RCC 7860 (cell line): ENCODE data around the gene MAP7D2.

ENCODE experiments used
- DNase-seq: peaks from one replicate; pipeline ENCODE4 v3.0.0-alpha.2; 2015; ENCODE audit warnings: low spot score
- FAIRE-seq: peaks from 2 replicates; lab custom pipeline; 2012; peaks lifted over from hg19 to GRCh38; lab: Jason Lieb, UNC

MAP7D2 gene

DNA sequence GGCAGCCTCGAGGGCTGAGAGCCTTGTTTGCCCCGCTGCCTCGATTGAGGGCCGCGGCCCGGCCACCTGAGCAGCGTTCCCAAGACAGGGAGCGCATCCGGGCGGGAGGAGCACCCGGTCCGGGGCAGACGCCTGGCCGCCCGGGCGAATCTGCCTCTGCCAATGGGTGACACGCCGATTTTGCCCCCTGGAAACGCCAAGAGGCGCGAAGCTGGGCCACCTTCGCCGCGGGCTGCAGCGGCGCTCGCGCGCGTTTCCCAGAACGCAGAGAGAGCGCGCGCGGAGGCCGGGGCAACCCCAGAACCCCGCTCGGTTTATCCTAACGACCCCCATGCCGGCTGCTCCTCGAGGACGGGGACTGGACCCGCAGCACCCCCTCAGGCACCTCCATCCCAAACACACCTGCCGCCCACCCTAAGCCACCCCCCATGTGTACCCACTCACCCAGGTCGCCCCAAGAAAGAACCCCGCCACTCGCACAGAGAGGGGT is 575 bp downstream of the MAP7D2 start:
- no peak for DNase-seq
- FAIRE-seq = no peak

DNA sequence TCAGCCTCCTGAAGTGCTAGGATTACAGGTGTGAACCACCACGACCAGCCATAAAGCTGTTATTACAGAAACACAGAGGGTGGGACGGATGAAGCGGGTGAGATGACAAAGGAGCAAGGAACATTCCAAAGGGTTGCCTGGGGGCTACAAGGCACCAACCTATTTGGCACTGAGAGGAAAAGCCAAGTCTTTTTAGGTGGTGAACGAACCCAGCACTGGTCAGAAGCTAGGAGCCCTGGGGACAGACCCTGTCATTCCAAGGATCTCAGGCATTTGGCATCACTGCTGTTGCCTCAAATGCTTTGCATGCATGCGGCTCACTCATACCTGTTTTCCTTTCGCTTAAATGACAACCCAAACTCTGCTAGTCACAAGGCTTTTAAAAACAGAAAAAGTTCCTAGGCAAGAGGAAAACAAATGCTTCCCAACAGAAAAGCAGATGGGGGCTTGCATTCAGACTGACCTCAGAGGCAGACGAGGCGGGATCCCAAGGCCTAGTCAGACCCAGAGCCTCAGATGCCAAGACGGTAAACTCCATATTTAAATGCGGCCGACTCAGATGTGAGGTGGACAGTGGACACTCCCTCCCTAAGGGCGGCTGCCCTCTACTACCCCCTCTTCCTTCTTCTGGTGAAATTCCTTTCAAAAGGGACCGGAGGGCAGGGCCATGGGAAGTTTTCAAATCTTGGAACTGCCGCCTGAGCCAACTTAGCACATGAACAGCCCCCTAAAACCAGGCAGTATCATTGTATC is 4.5 kb downstream of the MAP7D2 start:
- DNase-seq (no peak), FAIRE-seq (no peak)

DNA sequence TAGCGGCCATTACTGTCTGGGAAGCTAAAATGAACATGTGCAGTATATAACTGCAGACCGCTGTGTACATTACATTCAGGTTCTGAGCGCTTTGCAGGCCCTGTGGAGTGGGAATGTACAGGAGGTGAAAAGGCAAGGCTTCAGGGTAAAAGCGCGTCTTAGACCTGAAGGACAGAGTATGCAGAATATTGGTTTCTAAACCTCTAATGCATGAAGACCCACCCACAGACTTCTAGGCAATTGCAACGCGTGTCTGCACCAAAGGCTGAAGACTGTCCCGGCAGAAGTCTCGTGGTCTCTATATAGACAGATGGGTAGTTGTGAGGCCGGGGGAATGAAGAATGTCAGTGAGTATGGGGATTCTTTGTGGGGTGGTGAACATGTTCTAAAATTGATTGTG is 5.4 kb downstream of the MAP7D2 start:
- DNase-seq (no peak), FAIRE-seq (no peak)

DNA sequence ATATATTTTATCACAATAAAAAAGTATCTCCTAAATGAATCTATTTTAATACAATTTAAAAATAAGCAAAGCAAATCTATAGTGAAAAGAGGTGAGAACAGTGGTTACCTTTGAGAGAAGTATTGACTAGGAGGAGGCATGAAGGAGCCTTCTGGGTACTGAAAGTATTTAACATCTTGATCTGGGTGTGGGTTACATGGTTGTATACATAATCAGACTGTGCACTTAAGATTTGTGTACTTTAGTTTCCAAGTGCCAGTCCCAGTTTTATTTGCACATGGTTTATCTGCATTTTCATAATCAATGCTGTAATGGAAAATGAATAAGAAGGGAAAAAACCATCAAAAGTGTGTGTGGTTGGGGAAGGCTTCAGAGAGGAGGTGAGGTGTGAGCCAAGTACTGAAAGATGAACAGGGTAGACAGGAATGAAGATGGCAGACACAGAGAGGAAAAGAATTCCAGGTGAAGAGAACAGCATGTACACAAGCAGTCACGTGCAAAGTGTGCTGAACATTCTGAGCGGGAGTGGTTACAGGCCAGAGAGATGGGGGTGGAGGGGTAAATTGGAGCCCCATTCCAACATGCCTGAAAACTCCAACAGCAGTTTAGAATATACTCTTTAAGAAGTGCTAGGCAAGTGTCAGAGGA is 14.6 kb downstream of the MAP7D2 start:
- DNase-seq (no peak), FAIRE-seq (no peak)

DNA sequence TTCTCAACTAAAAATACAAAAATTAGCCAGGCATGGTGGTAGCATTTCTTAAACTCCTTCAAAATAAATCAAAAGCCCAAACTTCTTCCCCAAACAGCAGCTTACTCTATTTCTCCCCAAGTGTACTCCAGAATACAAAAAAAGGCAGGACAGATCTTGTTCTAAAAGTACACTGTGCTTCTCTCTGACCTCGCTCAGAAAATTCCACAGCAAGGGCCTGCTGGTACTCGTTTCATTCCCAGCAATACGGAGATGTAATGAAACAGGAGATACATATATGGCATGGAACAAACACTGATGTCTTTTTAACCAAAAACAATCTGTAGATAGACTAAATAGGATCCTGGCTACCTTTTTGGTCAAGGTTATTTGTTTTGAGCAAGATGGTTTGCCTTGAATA is 25.2 kb downstream of the MAP7D2 start:
- no peak for DNase-seq

DNA sequence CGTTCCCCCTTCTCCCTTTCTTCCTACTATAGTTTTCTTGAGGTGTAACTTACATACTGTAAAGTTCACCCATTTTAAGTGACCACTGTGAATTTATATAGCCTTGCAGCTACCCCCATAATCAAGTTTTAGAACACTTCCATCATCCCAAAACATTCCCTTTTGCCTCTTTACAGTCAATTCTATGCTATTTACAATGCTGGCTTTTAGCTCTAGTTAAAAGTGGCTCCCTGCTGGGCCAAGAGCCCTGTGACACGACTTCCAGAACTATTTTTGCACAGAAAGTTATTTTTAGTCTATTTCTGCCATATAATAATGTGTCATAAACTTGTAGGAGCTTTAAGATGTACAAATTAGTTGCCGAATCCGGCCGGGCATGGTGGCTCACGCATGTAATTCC is 26.9 kb downstream of the MAP7D2 start:
- DNase-seq (no peak), FAIRE-seq (no peak)

More for the DNA sequence above, 25.2 kb downstream of the MAP7D2 start:
- no peak for FAIRE-seq

DNA sequence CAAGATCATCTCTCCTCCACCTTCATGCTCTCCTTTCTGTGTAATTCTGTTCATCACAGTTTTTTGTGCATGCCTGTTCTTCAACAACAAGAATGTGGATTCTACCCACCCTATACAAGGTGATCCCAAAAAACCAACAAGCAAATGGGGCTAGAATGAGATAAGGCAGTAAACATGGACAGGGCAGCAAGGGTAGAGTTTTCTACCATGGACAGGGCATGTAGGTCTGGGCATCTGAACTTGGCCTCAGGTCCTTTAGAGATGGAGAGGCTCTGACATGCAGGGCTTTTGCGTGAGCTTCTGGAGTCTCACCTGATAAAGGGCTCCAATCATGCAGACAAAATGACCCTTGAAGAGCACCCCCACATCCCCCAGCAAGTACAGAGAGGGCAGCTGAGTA is 36.4 kb downstream of the MAP7D2 start:
- no peak for DNase-seq
- no peak for FAIRE-seq

DNA sequence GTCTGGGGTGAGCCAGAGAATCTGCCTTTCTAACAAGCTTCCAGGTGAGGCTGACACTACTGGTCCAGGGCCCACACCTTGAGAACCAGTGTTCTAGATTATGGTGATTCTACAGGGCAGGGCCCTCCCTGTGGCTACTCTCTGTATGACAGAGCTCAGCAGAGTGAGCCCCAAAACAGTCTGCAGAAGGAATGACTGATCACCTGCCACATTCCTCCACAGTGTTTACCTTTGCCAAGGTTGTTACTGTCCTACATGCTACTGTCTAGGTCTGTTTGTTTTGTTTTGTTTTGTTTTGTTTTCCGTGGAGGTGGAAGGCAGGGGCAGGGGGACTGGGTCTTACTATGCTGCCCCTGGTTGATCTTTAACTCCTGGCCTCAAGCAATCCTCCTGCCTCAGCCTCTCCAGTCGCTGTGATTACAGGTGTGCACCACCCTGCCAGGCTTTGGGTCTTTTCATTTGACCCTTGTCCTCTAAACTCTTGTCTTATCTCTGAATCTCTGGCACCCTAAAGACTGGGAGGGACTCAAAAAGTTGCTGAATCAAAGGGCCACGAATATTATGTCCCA is 45.1 kb downstream of the MAP7D2 start:
- FAIRE-seq = no peak

DNA sequence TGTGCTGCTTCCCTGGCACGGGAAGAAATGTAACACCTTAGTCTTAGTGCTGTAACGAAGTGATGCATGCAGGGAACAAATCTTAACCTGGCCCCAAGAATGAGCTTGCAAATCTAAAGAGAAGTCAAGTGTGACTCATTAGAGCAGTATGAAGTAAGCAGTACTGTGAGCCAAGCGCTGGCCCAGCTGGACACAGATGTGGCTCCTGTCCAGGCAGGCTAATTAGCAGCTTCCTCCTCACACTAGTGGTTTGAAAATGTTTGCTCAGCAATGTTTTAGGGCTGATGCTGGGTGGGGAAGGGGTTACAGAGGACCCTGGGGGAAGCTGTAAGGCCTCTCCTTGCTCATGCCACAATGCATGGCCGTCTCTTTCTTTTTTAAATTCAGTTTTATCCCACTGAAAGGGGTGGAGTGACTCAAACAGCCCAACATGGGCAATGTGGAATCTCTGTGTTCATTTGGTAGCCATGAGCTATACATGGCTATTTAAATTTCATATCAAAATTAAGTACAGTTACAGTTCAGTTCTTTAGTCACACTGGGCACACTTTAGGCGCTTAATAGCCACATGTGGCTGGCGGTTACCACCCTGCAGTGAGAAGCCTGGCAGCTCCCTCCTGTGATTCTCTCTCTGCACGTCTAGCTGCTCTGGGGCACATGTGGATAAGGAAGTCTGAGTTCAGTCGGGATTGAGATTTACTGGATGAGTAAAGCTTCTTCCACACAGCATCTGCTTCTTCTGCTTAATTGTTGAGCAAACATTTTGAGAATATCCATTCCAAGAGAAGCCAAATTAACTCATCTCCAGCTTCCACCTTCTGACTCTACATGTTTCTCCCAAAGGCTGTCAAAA is 48.8 kb downstream of the MAP7D2 start:
- DNase-seq = peak; percentile 65
- peak; percentile 84 for FAIRE-seq

More for the DNA sequence above, 45.1 kb downstream of the MAP7D2 start:
- DNase-seq = no peak

DNA sequence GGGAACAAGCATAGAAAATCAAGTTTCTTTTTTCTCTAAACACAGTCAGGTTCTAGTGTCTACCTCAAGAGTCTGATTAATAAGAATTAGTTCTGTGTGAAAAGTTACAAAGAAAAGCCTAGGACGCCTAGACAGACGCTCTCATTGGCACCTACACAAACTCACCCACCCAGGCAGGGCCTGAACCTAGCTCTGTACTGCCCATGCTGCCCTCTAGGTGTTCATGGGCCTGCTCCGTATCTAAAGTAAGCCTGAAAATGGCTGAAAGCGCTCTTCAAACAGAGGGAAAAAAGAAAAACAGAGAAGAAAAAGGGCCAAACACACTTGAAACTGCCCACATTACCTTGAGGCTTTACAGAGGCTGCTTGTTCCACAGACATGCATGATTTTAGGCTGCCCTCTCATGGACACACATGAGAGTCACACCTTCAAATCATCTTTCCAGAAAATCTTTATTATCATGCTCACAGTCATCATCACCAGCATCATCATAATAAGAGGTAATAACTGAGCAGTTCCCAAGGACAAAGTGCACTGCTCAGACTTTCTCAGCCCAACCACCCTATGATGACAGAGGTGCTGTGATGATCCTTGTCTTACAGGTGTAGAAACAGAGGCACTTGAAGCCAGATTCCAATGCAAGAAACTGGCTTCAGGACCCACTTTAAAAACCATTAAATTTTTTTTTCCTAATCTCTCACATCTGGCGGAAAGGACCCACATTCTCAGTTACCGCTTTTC is 49.6 kb downstream of the MAP7D2 start:
- DNase-seq (peak; percentile 57), FAIRE-seq (peak; percentile 78)

DNA sequence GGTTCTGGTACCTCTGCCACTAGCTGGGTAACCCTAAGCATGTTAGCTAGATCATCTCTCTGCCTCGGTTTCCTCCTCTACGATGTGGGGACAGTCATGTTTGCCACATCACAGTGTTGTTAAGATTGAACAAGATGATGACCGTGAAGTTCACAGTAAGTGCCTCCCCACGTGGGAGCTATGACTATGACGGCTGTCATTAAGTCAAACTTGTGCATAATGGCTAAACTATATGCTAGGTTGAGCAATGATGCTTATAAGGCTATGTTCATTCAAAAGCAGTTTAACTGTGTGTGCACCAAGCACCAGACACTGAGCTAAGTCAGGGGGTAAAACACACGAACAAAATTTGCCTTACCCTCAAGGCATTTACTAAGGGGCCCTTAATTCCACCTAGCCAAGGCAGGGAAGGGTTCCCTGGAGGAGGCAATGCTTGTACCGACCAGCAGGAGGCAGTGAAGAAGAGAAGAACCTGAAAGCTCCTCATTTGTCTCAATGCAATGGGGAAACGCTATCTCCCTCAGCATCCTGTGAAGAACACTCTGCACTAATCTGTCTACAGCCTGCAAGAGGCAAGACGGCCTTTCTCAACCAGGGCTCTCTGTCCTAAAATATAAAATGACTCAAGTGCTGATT is 52.9 kb downstream of the MAP7D2 start:
- peak; percentile 52 for FAIRE-seq
- DNase-seq = peak; percentile 27

DNA sequence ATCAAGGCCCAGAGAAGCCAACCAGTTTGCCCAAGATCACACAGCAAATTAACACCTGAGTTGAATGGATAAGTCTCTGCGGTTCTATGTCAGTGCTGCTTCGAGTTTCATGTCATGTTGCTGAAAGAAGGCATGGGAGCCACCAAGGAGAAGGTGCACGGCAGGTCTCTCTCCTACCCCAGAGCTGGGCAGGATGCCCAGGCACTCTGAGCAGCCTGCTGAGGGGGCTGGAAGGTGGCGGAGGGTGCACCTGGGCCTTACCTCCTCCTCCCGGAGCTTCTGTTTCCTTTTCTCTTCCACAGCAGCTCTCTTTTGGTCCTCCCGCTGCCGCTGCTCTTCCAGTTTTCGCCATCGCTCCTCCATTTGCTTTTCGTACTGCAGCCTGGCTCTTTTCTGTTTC is 53.6 kb downstream of the MAP7D2 start:
- DNase-seq (no peak), FAIRE-seq (no peak)

DNA sequence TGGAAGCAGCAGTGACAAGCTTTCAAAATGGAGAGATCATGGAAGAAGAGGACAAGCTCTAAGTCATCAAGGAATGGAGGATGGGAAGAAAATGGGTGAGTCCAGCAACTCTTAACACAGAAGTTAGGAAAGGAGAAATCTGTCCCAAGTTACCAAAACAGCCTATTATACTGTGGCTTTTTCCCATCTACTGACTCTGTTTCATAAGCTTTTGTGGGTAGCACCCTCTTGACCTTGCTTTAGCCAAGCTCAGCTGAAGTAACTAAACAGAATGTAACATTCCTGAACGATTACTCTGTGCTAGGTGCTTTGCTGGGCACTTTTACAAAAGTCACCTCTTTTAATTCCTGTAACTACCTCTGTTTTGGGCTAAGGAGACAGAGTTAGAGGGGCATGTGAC is 54.9 kb downstream of the MAP7D2 start:
- FAIRE-seq (peak; percentile 95), DNase-seq (peak; percentile 70)

DNA sequence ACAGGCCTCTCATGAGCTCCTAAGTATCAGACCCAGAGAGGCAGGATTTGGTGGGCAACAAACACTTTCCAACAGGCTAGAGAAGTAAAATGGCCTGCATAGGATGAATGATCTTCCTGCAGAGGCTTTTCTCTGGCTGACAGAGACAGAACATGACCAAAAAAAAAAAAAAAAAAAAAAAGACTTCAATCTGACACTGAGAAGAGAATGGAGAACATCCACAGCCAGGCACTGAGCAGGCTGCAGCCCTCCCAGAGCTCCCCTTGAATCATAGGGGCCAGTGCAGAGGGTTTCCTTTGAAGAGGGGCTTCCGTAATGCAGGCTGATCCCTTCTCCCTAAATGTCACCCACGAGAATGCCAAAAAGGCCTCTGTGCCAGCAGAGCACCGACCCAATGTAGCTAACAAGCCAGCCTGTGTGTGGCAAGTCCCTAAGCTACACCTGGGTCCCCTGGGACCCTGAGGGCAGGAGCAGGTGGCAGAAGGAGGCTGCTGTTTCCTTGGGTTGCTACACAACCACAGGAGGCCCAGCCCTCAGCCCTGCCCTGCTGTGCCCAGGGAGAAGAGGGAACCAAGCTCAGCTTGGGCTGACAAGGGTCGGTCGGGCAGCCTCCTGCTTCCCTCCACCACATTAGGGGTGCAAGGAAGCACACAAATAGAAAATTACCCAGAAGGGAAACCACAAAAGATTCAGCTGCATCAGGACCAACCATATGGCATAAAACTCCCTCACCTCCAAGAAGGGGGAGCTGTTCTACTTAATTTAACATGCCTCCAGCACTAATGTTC is 55.6 kb downstream of the MAP7D2 start:
- FAIRE-seq (no peak), DNase-seq (no peak)

DNA sequence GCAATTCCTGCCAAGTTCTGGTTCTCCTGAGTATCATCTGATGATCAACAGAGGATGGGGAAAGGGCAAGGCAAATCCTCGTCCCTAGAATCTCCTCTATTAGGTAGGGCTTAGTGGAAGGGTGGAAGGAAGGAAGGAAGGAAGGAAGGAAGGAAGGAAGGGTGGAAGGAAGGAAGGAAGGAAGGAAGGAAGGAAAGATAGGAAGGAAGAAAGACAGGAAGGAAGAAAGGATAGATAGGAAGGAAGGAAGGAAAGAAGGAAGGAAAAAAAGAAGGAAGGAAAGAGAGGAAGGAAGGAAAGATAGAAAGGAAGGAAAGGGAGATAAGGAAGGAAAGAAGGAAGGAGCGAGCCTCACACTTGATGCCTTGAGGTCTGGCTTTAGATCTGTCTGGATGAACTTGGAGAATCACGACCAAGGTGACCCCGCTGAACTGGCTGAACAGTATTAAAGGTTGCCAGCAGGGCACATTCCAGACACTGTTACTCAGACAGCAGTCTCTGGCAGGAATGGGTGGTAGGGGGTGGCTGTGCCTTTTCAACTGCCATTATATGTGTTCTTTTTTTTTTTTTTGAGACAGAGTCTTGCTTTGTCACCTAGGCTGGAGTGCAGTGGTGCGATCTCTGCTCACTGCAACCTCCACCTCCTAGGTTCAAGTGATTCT is 57.1 kb downstream of the MAP7D2 start:
- peak; percentile 93 for FAIRE-seq
- peak; percentile 63 for DNase-seq

DNA sequence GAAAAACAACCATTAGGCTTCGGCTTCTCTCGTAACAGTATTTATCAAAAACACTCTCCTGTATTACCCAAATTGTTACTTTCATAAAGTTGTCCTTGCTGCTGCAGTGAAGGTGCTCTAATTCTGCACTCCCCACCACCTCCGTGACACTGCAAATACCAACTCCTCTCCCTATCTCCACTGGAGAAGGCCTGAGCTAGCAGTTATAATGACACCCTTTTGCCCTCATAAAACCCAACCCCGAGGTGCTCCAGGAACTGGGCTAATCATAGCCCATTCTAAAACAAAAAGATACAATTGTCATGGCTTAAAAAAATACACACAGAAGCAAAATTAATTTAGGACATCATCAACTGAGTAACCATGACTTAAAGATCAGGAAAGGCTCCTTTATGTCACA is 59.2 kb downstream of the MAP7D2 start:
- FAIRE-seq (no peak), DNase-seq (no peak)

DNA sequence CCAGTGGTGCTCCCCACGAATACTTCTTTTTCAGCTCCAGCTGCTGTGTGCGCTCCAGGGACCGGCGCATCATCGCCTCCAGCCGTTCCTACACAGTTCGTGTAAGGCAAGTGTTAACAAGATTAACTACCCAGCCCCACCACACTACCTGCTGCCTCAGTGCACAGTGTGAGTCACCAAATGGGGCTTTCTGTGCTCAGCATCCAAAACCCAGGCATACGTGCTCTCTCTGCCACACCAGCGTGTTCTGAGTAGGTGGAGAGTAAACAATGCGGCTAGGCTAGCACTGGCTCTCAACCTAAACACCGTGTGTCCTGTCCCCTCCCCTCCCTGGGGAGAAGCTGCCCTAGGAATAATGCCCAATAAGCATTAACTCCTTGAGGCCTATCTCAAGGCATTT is 60.0 kb downstream of the MAP7D2 start:
- peak; percentile 97 for FAIRE-seq
- DNase-seq = peak; percentile 78

DNA sequence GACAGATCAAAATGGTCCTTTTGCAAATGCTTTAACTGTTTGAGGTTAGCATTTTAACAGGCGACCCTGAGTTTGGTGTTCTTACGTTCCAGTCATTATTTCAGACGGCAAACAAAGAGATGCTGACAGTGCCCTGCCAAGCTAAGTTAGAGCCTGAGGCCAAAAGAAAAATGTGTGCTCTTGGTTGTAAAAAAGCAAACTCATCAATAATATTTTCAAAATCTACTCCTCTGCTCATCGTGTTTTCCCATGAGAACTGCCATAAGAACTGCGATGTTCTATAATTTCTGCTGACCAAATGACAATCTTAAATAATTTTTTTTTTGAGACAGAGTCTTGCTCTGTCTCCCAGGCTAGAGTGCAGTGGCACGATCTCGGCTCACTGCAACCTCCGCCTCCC is 63.2 kb downstream of the MAP7D2 start:
- FAIRE-seq = no peak
- DNase-seq = no peak

DNA sequence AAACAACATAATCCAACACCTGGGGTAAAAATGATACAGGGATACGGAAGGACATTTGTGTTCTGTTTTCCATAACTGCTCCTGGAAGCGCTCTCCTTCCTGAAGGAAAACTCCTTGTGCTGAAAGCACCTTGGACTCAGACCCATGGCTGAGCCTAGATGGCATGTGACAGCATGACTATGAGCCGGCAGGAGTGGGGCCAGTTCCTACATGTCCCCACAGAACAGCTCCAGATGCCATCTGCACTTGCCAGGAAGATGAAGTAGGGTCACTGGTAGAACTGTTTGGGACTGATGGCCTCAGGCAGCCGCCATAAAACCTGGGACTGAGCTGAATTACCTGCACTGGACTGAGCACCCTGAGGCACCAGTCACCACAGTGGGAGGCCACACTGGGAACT is 69.8 kb downstream of the MAP7D2 start:
- FAIRE-seq = no peak
- no peak for DNase-seq
